ENCODE results near the gene C1orf210.

DNA sequence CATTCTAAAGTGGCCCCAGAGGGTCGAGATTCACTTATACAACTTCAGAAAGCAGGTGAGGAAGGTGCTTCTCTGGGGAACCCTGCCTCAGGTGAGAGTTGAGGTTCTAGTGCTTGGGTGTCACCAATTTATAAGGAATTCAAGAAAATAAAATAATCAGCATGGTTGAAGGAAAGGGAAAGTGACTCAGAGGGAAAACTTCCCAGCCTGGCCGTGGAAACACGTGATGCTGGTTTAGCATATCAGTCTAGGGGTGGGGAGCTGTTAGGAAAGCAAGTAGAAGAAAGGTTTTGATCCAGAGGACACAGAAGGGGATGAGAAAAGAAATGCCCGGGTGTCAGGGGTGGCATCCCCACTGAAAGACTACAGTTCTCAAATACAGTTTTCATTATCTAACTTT is 53.3 kb downstream of the C1orf210 start:
- TF ChIP-seq POLR2A (IDR thresholded peaks at IDR 0.05) (no peak), POLR2AphosphoS5 (IDR thresholded peaks at IDR 0.05) (no peak)
- TF ChIP-seq, protein P1, sequence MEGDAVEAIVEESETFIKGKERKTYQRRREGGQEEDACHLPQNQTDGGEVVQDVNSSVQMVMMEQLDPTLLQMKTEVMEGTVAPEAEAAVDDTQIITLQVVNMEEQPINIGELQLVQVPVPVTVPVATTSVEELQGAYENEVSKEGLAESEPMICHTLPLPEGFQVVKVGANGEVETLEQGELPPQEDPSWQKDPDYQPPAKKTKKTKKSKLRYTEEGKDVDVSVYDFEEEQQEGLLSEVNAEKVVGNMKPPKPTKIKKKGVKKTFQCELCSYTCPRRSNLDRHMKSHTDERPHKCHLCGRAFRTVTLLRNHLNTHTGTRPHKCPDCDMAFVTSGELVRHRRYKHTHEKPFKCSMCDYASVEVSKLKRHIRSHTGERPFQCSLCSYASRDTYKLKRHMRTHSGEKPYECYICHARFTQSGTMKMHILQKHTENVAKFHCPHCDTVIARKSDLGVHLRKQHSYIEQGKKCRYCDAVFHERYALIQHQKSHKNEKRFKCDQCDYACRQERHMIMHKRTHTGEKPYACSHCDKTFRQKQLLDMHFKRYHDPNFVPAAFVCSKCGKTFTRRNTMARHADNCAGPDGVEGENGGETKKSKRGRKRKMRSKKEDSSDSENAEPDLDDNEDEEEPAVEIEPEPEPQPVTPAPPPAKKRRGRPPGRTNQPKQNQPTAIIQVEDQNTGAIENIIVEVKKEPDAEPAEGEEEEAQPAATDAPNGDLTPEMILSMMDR (IDR thresholded peaks at IDR 0.05 in 8 of 11, conservative IDR thresholded peaks at IDR 0.05 in 3 of 11): no peak

Data from spleen (tissue), 7 donors.